DMS153 (cell line): ENCODE data around the gene ACAA2.
"Not testable (repeated sequence)": the region's sequence is repeated elsewhere in the genome, so short reads cannot be mapped to it uniquely, and the experiment has no call there.

Source experiments
- DNase-seq: peaks from one replicate; lab custom pipeline; 2025; lab: John Stamatoyannopoulos, UW

ACAA2 gene

DNA sequence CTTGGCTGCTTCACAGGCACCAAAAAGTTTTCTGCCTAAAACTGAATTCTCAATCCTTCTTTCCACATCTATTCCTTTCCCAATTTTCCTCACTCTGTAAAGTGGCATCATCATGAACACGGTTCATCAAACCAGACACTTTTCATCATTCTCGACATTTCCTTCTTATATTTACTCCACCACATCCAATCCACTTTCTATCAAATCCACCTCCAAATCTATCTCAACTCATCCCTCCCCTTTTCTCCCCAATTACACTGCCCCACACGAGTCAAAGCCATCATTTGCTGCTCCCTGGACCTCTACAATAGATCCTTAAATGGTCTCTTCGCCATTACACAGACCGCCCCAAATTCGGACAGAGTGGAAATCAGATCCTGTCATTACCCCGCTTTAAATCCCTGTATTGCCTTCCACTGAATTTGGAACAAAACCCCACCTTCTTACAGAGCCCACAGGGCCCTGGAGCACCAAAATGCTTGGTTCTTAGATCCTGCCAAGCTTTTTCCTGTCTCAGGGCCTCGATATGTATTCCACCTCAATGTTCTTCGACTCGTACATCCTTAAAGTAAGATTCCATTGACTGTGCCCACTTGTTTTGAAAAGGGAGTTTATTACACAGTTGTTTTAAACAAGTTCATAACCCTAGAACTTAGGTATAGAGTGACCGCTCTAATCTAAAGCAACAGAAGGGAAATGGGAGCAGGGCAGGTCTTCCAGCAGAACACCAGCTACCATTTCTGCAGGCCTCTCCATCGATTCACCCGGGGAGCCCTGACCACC lies 856 bp downstream of the ACAA2 start:
- peak; percentile 2 for DNase-seq

DNA sequence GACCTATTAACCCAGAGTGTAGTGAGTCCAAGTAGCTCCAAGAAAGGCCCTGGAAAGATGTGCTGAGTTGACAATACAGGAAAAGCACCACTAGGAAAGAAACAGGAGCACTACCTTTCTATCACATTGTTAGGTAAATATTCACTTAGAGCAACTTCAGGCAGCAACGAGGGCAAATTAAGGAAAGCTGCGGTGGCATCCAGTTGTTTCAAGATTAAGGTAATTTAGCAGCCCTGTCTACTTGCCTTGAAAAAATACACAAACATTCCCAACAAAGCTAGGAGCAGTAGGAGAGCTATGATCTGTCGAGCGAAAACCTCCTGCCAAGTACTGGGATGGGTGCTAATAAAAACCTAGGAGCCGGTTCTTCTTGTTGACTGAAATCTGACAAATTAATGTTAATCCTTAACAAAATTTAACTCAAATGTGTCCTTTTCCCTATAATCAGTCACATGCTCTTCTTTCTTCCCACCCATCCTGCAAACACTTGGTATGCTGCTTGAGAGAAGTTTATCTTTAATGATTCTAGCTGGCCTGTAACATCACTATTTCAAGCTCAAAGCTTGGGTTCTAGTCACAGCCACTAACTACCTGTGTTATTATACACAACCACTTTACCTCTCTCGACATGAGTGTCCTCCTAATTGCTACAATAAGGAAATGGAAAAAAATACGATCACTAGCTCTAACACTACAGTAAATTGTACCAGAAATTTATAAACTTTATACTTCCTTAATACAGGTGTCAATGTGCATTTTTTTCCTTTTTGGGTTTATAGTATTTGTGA lies 2.0 kb downstream of the ACAA2 start:
- peak; percentile 48 for DNase-seq

DNA sequence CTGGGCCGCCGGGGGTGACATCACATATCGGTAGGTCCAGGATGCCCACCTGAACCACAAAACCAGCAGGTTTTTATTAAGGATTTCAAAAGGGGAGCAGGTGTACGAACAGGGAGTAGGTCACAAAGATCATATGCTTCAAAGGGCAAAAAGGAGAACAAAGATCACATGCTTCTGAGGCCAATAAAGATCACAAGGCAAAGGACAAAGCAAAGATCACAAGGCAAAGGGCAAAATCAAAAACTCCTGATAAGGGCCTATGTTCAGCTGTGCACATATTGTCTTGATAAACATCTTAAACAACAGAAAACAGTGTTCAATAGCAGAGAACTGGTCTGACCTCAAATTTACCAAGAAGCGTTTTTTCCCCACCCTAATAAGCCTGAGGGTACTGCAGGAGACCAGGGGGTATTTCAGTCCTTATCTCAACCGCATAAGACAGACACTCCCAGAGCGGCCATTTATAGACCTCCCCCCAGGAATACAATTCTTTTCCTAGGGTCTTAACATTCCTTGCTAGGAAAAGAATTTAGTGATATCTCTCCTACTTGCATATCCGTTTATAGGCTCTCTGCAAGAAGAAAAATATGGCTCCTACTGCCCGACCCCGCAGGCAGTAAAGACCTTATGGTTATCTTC lies 4.7 kb downstream of the ACAA2 start:
- not testable (repeated sequence) for DNase-seq

DNA sequence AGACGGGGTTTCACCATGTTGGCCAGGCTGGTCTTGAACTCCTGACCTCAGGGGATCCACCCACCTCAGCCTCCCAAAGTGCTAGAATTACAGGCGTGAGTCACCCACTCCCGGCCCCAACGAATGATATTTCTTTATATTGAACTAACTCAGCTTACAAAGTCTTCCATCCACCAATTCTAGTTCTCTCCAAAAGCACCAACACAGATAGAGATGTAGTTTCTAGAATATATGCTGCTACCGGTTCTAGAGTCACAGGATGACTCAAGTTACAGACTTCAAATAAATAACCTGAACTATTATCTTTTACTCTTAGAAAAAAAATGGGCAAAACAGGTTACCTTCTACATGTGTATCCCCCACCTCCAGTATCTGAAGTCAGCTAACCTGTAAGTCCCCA lies 9.2 kb downstream of the ACAA2 start:
- no peak for DNase-seq

DNA sequence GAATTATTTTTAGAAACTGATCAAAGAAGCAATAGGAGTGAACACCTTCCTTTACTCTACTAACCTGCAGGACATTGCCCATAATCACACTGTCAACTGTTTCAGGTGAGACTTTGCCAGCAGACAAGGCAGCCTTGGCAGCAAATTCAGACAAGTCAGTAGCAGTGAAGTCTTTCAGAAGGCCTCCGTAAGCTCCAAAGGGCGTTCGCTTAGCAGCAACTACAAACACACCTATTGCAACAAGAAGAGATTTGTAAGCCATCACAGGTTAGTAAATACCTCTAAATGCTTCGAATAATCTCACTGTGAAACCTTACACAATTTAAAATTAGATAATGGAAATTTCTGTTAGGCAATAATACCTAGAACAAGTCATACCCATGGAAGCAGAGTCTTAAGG lies 10.7 kb downstream of the ACAA2 start:
- no peak for DNase-seq

DNA sequence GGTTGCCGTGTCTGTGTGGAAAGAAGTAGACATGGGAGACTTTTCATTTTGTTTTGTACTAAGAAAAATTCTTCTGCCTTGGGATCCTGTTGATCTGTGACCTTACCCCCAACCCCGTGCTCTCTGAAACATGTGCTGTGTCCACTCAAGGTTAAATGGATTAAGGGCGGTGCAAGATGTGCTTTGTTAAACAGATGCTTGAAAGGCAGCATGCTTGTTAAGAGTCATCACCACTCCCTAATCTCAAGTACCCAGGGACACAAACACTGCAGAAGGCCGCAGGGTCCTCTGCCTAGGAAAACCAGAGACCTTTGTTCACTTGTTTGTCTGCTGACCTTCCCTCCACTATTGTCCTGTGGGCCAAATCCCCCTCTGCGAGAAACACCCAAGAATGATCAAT lies 12.8 kb downstream of the ACAA2 start:
- DNase-seq, result not testable (repeated sequence)

DNA sequence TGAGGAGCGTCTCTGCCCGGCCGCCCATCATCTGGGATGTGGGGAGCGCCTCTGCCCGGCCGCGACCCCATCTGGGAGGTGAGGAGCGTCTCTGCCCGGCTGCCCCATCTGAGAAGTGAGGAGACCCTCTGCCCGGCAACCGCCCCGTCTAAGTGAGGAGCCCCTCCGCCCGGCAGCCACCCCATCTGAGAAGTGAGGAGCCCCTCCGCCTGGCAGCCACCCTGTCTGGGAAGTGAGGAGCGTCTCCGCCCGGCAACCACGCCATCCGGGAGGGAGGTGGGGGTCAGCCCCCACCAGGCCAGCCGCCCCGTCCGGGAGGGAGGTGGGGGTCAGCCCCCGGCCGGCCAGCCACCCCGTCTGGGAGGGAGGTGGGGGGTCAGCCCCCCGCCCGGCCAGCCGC lies 13.5 kb downstream of the ACAA2 start:
- DNase-seq, result not testable (repeated sequence)

DNA sequence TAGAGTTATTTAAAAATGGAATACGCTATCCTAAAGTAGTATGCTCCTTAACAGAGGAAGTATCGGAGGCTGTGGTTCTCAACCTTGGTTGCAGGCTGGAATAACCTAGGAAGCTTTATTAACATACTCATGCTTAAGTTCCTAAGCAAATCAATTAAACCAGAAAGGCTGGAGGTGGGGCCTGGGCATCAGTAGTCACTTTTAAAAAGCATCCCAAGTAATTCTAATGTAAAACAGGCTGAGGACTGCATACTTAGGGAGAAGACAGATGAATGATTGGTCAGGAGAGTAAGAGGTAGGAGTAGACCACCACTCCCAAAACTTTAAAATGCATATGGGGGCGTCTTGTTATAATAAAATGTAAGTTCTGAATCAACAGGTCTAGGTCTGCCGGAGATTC lies 15.3 kb downstream of the ACAA2 start:
- DNase-seq, result no peak

DNA sequence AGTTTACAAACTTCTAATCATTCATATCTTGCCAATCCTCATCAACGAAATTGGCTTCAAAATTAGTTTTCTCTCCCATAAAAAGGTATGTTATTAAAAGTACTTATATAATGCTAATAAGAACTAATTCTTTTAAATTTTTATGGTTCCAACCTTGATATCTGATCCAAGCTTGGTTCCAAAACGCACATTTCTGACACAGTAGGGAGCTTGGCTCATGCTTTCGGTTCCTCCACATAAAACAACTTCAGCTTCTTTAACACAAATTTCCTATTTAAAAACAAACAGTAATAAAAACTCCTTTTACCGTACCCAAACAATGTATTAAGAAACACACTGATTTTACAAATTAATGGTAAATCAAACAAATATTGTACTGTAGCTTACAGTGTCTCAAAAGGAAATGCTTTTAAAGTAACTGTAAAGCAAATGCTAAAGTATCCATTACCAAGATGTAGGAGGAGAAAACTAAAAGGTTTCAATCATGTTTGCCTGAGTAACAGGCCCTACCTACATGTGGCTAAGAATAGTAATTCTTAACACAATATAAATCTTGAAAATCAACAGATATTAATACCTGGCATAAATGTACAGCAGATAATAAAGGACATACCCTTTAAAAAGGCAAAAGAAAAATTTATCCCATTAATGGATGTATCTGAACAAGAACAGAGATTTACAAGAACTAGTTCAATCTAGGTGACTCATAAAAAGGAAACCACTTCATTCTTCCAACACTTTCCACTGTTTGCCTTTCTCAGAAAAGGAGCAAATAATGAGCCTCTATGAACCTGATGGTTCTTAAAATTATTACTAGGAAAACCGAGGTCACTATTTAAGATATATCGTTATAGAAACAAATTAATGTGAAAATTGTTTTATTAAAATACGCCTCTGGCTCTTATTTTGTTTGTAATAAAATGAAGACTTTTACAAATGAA lies 17.5 kb downstream of the ACAA2 start:
- no peak for DNase-seq

DNA sequence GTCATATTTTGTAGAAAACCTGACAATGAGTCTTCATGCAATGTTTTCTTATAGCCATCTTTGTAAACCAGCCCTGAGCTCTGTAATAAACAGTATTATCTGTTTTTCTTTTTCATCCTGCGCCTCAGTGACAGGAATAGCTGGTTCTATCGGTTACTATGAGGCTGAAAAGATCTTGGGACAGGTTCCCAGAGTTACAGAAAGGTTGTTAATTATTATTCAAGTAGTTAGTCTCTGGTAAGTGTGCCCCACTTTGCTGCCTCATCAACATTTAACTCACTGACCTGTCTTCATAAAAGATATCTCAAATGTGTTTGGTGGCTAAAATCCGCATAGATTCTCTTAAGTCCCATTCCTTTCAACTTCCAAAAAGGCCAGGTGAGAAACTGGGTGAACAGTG lies 18.6 kb downstream of the ACAA2 start:
- no peak for DNase-seq

DNA sequence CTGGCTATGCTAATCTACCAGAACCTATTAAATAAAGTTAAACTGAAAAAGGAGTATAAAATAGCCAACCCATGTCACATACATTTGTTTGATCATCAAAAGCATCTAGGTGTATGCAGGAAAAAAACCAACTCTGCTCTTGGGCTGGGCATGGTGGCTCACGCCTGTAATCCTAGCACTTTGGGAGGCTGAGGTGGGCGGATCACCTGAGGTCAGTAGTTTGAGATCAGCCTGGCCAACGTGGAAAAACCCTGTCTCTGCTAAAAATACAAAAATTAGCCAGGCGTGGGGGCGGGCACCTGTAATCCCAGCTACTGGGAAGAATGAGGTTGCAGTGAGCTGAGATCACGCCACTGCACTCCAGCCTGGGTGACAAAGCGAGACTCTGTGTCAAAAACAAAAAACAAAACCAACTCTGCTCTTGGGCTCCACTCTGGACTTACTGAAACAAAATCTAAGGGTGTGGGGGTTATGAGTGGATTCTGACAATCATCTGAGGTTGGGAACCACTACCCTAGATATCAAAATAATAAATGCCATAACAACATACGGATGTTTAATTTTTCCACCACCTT lies 23.7 kb downstream of the ACAA2 start:
- not testable (repeated sequence) for DNase-seq

DNA sequence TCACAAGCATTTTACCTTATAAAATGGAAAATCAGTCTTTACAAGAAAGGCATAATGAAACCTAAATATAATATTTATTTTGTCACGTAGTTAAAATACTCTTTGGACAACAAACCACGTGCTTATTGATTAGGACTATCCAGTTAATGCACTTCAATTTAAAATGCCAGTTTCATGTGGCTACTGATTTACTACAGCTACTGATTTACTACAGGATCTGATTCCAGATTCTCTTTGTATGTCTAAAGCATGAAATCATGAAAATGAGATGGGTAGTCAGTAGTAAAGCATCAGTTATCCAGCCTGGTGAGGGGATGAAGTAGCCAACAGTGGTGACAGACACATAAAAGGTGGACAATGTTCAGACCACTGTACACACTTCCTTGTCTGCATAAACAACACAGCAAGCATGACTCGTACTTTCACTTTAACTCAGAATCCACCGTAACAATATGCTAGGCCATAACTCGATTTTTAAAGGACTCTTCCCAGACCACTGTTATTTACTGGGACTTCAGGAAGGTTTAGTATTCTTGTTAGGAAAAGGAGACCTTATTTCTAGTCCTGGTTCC lies 24.9 kb downstream of the ACAA2 start:
- no peak for DNase-seq

DNA sequence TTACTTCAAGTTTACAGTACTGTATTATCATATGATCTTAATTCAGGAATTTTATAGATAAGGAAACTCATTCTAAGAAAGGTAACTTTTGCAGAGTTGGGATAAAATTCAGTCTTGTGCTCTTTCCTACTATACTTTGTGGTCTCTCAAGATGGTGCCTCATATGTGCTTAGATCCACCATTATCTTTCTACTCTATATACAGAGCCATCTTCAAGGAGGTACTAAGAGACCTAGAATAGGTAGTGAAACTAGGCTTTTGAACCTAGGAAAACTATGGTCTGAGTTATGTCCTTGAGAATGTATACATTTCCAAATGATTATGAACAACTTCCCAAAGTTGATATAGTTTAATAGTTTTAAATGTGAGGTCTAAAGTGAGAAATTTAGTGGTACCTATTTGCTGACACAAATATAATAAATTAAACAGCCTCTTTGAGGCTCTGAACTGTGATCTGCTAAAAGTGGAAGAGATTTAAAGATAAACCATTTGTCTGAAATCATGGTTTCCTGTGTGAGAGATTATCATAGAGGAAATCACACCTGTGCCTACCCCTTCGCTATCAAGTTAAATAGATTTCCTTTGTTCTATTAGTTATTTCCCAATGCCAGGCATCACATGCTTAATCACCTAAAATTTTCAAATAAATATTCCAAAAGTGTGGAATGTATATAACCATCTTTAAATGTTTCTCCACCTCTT lies 27.2 kb downstream of the ACAA2 start:
- DNase-seq, result no peak

DNA sequence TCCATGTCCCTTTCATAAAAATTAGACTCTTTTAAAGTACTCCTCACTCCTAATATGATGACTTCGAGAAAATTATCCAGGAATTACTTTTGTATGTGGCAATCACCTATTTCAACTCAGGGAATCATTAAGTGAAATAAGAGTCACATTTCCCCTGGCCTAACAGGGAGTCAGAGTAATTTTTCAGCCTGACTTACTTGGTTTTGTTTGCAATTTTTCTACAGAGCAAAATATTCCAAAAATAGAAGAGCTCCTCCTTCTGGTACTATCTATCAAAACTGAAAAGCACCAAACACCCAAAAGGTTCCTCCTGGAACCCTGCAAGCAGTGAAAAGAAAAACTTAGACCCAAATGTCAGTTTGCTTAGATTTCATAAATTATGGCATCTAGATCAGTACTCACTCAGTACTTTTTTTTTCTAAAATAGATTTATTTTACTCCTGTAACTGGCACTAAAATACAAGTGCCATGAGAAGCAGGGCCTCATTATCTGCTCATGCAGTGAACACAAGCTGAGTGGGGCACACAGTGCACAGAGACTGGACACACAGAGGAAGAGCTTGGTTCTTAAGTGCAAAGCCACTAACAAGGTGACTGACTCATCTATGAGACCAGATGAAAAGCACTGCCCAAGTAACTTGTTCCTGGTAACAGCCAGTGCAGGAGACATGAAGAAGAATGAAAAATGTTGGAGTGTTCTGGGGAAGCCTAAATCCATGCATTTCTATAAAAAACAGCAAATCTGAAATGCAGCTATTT lies 28.7 kb downstream of the ACAA2 start:
- DNase-seq, result no peak

DNA sequence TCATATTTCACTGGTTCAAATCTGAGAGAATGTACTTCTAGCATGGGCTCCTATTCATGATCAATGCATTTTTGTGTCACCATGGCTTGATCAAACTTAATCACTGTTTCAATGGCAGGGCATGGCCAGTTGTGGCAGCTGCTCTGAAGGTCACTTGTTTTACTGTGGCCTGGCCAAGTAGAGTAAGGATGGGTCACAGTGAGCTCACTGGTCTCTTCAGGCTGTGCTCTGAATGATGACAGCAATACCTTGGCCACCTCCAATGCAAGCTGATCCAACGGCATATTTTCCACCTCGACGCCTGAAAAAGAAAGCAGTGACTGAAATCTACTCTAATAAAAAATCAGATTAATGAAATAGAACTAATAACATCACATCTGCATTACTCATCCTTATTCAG lies 29.7 kb downstream of the ACAA2 start:
- DNase-seq, result not testable (repeated sequence)

DNA sequence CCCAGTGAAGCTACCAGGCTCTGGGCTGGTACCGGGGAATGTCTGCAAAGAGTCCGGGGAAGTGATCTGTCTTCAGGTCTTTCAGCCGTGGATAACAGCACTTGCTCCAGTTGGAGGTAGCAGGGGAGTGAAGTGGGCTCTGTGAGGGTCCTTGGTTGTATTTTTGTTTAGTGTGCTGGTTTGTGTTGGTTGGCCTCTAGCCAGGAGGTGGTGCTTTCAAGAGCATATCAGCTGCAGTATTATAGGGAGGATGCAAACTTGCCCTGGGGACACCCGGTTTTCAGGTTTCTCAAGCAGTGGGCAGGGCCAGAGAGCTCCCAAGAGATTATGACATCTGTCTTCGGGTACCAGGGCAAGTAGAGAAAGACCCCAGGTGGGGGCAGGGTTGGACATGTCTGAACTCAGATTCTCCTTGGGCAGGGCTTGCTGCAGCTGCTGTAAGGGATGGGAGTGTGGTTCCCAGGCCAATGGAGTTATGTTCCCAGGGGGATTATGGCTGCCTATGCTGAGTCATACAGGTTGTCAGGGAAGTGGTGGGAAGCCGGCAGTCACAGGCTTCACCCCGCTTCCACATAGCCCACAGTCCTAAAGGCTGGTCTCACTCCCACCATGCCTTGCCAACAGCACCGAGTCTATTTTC lies 34.4 kb downstream of the ACAA2 start:
- DNase-seq, result no peak

DNA sequence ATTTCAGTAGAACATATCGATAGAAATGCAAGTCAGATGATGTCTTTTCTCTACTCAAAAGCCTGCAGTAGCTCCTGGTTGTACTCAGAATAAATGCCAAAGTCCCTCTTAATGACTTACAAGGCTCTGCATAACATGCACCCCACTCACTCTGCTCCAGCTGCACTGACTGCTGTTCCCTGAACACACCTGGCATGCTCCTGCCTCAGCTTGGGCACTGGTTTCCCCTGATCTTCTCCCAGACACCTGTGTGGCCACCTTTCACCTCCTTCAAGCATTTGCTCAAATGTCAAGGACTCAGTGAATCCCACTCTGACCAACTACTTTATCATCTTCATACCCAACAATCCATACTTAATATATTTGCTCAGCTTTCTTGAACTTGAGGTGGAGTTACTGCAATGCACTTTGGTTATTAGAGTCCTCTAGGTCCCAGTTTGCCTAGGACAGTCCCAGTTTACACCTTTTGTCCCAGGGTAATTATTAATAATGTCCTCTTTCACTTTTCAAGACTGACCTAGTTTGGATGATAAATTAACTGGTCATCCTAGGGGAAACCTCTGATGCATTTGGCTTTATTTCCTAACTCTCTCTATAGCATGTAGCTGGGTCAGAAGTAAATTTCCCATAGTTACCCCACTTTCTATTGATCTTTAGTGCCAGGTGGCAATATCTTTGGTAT lies 44.1 kb downstream of the ACAA2 start:
- DNase-seq, result no peak

DNA sequence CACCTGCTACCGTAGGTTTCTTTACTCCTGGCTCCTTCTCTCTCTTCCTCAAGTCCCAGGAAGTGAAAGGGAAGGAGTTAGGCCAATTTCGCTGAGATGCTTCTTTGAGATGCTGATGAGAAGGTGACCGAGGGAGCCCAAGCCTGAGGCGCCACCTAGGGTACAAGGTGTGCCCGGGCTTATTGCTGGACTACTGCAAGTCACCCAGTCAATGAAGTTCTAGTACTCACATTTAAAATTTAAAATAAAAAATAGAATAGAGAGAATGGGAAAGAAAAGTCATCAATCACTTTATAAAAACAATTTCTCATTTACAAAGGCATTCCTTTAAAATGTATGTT lies 45.3 kb downstream of the ACAA2 start:
- no peak for DNase-seq
